ENCODE results near the gene DNAJC10.

Gene DNAJC10

GRCh38 chr2:182784058-182784706 lies 68.1 kb downstream of the DNAJC10 start:
- TF ChIP-seq CREB1 (IDR thresholded peaks at IDR 0.05; ENCODE audit: low read depth) (no peak), EP300 (IDR thresholded peaks at IDR 0.05; ENCODE audit: borderline replicate concordance) (no peak), YY1 (IDR thresholded peaks at IDR 0.05; ENCODE audit: low read depth) (no peak), RAD21 (IDR thresholded peaks at IDR 0.05; ENCODE audit: low read depth) (no peak), NFIC (IDR thresholded peaks at IDR 0.05) (no peak), TCF12 (IDR thresholded peaks at IDR 0.05; ENCODE audit: low read depth) (no peak), TEAD4 (IDR thresholded peaks at IDR 0.05) (no peak), EGR1 (IDR thresholded peaks at IDR 0.05) (no peak), REST (IDR thresholded peaks at IDR 0.05; ENCODE audit: low read depth) (no peak), USF1 (IDR thresholded peaks at IDR 0.05) (no peak), TAF1 (IDR thresholded peaks at IDR 0.05; ENCODE audit: low read depth) (no peak), ZBTB7A (IDR thresholded peaks at IDR 0.05; ENCODE audit: low read depth) (no peak), MAX (IDR thresholded peaks at IDR 0.05) (no peak), FOXM1 (IDR thresholded peaks at IDR 0.05; ENCODE audit: borderline replicate concordance, low read depth) (no peak), CEBPB (IDR thresholded peaks at IDR 0.05) (no peak)

GRCh38 chr2:182784777-182785176 lies 68.7 kb downstream of the DNAJC10 start:
- TF ChIP-seq RAD21 (IDR thresholded peaks at IDR 0.05; ENCODE audit: low read depth) (peak; percentile 64), USF1 (IDR thresholded peaks at IDR 0.05) (no peak)

GRCh38 chr2:182792441-182792840 lies 76.4 kb downstream of the DNAJC10 start:
- TF ChIP-seq ZBTB7A (IDR thresholded peaks at IDR 0.05; ENCODE audit: low read depth), result no peak
- no peak for TF ChIP-seq EP300 (IDR thresholded peaks at IDR 0.05; ENCODE audit: borderline replicate concordance)
- no peak for TF ChIP-seq NFIC (IDR thresholded peaks at IDR 0.05)
- no peak for TF ChIP-seq FOXM1 (IDR thresholded peaks at IDR 0.05; ENCODE audit: borderline replicate concordance, low read depth)
- TF ChIP-seq EGR1 (IDR thresholded peaks at IDR 0.05), result no peak
- no peak for TF ChIP-seq TAF1 (IDR thresholded peaks at IDR 0.05; ENCODE audit: low read depth)
- no peak for TF ChIP-seq RAD21 (IDR thresholded peaks at IDR 0.05; ENCODE audit: low read depth)
- no peak for TF ChIP-seq TCF12 (IDR thresholded peaks at IDR 0.05; ENCODE audit: low read depth)
- TF ChIP-seq REST (IDR thresholded peaks at IDR 0.05; ENCODE audit: low read depth), result no peak
- TF ChIP-seq MAX (IDR thresholded peaks at IDR 0.05), result no peak
- TF ChIP-seq CEBPB (IDR thresholded peaks at IDR 0.05), result no peak
- no peak for TF ChIP-seq YY1 (IDR thresholded peaks at IDR 0.05; ENCODE audit: low read depth)
- TF ChIP-seq USF1 (IDR thresholded peaks at IDR 0.05), result no peak

GRCh38 chr2:182798736-182799135 lies 82.7 kb downstream of the DNAJC10 start:
- TF ChIP-seq CREB1 (IDR thresholded peaks at IDR 0.05; ENCODE audit: low read depth) (no peak), CEBPB (IDR thresholded peaks at IDR 0.05) (no peak), TCF12 (IDR thresholded peaks at IDR 0.05; ENCODE audit: low read depth) (no peak), ZBTB7A (IDR thresholded peaks at IDR 0.05; ENCODE audit: low read depth) (no peak), MAX (IDR thresholded peaks at IDR 0.05) (no peak), REST (IDR thresholded peaks at IDR 0.05; ENCODE audit: low read depth) (no peak), USF1 (IDR thresholded peaks at IDR 0.05) (no peak), FOXM1 (IDR thresholded peaks at IDR 0.05; ENCODE audit: borderline replicate concordance, low read depth) (no peak), RAD21 (IDR thresholded peaks at IDR 0.05; ENCODE audit: low read depth) (no peak), NFIC (IDR thresholded peaks at IDR 0.05) (no peak), EGR1 (IDR thresholded peaks at IDR 0.05) (no peak), YY1 (IDR thresholded peaks at IDR 0.05; ENCODE audit: low read depth) (no peak)
